NK-92 (cell line): ENCODE data around the gene AMY2B.
"Not testable (repeated sequence)": the region's sequence is repeated elsewhere in the genome, so short reads cannot be mapped to it uniquely, and the experiment has no call there.

Experiments used
- DNase-seq: peaks from one replicate; lab custom pipeline; 2025; ENCODE audit not compliant: unreplicated experiment; lab: John Stamatoyannopoulos, UW

Gene AMY2B

DNA sequence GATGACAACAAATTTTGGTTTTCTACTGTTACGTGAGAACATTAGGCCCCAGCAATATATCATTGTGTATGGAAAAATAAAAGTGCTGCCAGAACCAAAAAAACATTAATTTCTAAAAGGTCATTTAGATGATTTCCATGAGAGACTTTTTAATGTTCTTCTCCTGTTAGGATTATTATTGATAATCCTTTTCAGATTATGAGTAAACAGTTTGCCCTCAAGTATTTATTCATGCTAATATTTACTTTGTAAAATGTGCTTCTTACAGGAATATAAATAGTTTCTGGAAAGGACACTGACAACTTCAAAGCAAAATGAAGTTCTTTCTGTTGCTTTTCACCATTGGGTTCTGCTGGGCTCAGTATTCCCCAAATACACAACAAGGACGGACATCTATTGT is at the start of gene AMY2B:
TSS of gene AMY2B (plus strand) at position 301 of the 400 bp plus-strand sequence. CDS start at position 315, 14 bp downstream.
- DNase-seq, result not testable (repeated sequence)

DNA sequence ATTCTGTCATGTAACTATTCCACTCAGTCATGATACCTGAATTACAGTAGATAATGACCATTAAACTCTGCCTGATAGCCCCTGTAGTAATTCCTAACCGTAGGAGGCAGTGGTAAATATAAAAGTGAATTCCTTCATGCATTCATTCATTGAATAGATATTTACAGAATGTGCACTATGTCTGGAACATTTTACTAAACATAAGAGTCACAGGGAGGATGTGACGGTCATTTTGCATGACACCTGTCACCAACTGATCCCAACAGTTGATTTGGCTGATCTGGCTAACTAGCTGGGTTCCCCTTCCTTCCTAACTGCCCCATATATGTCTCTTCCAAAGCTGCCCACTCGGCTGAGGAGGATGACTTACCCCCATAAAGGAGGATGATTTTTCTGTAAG is 48.0 kb upstream of the AMY2B start:
- DNase-seq, result no peak

DNA sequence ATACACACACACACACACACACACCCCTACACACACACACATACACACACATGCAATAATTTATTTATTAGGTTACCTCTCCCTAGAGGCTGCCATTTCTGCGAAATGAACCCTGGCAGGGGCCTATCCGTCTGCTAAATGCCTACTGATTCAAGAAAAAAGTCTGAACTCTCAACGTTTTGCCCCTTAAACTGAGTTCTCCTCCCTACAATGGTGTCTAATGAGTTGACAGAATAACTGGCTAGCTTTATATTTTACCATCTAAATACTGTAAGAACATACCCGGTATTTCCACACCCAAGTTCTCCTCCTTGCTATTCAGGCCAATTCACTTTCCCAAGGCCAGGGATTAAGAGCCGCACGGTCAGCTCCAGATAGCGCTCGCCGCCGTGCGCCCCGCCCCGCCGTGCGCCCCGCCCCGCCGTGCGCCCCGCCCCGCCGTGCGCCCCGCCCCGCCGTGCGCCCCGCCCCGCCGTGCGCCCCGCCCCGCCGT is 46.2 kb upstream of the AMY2B start:
- no peak for DNase-seq

DNA sequence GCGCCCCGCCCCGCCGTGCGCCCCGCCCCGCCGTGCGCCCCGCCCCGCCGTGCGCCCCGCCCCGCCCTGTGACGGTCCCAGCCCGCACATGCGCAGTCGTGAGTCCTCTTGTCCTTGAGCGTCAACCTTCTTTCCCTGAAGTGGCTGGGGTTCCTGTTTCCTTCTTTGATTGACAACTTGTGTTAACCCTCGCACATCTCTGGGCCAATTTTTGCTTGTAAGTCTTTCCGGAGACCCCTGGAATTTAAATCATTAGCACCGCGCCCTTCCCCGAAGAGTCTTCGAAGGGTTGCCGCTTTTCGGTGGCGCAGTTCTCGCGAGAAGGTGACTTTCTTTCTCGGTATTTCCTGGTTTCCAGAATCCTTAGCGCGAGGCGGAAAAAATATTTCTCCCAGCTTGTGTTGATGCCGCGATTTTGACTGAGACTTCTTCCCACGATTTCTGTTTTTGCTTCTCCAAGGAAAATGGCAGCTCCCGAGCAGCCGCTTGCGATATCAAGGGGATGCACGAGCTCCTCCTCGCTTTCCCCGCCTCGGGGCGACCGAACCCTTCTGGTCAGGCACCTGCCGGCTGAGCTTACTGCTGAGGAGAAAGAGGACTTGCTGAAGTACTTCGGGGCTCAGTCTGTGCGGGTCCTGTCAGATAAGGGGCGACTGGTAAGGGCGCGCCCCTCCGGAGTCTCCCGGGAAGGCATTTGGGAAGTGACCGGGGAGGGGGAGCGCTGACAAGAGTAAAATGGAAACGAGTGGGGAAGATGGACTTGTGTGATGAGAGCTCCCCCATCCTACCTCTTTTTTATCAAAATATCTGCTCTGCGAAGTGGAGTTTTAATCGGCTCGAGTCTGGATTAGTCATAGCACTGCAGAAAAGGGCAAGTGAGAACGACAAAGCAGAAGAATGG is 45.5 kb upstream of the AMY2B start, which contains the start of gene RNPC3:
TSS of gene RNPC3 (plus strand) at position 93 of the 901 bp plus-strand sequence. CDS start at position 465, 372 bp downstream.
- peak; percentile 27 for DNase-seq

DNA sequence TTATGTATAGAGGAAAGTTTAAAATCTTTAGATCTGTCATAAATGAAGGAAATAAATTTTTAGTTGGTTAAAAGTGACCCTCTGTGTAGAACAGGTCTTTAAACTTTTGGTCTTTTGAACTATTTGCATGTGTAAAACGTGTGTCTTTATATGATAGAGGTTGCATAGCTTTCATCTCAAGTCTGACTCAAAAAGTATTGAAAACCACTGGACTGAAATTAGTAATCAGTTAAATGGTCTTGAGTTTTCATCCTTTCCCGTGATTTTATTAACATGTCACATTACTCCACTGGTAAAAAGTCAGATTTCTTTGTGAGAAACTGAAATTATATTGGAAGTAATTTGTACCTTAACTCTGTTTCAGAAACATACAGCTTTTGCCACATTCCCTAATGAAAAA is 44.1 kb upstream of the AMY2B start:
- DNase-seq, result no peak

DNA sequence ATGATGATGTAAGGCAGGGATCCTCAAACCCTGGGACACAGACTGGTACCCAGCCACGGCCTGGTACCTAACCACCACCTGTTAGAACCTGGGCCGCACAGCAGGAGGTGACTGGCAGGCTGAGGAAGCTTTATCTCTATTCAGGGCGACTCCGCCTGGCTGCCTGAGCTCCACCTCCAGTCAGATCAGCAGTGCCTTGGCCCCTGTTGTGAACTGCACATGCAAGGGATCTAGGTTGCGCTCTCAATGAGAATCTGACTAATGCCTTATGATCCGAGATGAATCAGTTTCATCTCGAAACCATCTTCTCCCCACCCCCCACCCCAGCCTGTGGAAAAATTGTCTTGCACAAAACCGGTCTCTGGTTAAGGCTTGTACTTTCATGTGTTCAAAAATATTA is 41.6 kb upstream of the AMY2B start:
- DNase-seq, result no peak

DNA sequence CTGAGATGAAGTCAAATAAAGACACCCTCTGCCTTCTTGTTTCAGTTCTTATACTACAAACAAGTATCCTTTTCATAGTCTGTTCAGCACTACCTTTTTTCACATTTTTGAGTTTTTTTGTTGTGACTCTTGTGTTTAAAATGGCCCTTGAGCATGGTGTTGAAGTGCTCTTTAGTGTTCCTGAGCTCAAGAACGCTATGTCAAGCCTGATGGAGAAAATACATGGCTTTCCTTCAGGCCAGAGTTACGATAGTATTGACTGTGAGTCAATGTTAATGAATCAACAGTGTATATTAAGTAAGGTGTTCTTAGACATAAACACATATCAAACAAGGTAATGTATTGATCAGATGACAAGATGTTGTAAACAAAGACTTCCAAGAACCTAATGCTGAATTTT is 33.2 kb upstream of the AMY2B start:
- no peak for DNase-seq

DNA sequence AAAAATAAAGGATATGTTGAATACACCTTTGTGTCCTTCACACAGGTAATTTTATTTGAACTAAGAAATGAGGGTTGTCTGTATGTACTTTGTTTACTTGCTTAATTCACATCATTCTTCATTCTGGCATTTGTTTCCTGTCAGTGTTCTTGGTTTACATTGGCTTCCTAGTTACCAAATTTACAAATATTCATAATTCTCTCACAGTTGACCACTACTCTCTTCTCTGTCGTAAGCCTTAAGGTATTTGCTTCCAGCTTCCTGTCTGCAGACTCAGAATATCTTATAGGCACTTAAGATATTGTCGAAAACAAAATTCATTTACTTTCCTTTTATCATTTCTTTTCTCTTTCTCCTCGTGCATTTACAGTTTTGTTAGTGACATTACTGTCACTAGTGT is 30.0 kb upstream of the AMY2B start:
- DNase-seq, result no peak

DNA sequence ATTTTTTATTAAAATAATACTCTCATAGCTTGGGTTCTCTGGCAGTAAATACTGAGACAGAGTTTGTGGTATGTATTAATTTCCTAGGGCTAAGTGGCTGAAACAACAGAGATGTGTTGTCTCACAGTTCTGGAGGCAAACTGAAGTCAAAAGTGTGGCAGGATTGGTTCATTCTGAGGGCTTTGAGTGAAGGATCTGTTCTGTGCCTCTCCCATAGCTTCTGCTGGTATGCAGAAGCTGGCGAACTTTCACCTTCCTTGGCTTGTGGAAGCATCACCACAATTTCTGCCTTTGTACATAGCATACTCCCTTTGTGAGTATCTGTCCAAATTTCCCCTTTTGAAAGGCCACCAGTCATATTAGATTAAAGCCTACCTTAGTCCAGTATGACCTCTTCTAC is 24.9 kb upstream of the AMY2B start:
- DNase-seq, result no peak

DNA sequence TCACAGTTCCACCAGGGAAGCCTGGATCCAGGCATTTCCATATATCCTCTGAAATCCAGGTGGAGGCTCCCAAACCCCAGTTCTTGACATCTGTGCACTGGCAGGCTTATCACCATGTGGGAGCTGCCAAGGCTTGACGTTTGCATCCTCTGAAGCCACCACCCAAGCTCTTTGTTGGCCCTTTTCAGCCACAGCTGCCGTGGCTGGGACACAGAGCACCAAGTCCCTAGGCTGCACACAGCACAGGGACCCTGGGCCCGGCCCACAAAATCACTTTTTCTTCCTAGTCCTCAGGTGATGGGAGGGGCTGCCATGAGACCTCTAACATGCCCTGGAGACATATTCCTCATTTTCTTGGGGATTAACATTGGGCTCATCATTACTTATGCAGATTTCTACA is 23.5 kb upstream of the AMY2B start:
- no peak for DNase-seq

DNA sequence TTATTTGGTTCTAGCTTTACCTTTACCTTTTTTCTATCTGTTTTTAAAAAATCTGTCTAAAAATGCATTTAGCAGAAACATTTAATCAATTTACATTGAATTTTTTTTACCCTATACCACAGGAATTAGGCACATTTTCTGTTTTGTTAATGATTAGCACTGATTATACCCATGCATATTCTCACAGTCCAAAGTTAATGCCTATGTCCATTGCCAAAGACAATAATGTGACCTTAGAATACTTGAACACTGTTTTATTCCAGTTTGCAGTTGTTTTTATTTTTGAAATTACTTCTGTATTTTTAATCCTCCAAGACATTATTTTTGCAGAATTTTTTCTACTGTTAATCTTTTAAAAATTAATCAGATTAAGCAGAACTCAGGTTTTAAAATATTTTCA is 11.0 kb upstream of the AMY2B start:
- DNase-seq, result no peak

DNA sequence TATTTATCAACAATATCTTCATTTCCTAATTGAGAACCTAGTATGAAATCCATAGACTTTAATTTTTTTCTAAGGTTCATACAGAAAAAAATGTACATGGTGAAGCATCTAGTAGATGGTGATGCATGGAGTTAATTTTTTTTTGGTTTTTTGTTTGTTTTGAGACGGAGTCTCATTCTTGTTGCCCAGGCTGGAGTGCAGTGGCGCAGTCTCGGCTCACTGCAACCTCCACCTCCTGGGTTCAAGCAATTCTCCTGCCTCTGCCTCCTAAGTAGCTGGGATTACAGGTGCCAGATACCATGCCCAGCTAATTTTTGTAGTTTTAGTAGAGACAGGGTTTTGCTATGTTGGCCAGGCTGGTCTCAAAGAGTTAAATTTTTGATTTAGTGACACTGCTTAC is 10.3 kb upstream of the AMY2B start:
- DNase-seq, result not testable (repeated sequence)

DNA sequence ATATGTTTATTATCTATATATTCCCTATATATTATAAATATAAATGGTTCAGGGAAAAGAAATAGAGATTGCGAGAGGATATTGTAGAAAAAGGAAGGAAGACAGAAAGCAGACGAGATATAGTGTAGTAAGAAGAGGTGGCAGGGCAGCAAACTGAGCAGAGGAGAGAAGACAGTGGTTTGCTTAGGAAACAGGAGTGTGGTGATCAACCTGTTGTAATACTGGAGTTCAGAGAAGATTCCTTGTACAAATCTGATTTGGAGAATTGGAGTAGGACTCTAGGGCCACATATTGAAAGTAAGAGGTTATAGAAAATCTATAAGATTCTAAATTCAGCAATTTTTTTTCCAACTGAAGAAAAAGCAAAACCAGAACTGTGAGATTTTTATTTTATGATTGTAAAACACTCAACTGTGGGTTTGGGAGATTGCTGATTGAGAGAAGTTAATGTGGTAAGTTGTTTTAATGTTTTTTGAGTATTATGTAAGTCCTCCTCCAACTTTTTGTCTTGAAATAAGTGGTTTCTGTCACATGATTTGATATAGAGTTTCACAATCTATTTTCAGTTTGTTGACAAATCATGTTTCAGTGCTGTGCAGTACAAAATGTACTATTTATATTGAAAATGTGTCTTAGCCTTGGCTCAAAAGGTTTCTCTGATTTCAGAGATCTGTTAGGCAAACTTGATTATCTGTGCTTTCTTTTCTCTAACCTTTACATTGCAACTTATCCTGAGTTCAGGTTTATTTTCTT is 9.6 kb upstream of the AMY2B start:
- no peak for DNase-seq

DNA sequence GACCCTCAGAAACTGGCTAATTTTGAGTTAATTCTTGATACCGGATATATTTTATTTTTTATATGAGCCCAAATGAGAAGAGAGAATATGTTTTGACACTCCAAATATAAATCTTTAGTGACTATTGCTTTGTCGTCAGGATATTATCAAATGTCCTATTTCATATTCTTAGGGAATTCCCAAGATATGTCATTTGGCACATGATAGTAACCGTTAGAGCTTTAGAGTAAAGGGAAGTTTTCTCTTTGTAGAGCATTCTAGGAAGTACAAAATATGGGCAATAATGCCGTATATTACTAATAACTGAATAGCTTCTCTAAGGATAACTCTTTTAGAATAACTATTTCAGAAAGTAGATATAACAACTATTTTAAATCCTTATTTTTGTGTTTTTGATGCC is 8.3 kb upstream of the AMY2B start:
- no peak for DNase-seq

DNA sequence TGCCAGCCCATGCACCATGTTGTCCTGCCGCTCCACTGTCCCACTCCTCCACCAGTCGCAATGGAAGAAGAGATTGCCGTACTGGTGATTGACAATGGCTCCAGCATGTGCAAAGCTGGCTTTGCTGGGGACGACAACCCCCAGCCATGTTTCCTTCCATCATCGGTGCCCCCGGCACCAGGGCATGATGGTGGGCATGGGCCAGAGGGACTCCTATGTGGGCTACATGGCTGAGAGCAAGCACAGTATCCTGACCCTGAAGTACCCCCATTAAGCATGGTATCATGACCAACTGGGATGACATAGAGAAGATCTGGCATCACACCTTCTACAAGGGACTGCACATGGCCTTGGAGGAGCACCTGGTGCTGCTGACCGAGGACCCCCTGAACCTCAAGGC is 1.9 kb upstream of the AMY2B start:
- DNase-seq, result no peak

DNA sequence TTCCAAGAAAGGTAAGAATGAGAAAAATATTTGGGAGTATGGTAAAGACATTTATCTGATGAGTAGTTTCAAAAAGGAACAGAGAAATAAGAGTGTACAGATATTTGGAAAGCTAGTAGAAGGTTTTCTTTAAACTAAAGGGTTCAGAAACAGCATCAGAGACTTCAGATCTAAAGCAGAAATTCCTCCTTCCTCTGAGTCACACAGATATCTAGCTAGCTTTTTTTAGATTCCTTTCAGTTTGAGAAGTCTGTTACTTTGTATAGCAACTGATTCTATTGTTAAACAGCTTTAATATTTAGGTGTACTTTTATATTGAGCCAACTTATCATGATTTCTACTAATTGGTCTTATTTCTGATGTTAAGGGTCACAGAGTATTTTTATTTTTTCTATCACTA is 4.7 kb downstream of the AMY2B start:
- no peak for DNase-seq

DNA sequence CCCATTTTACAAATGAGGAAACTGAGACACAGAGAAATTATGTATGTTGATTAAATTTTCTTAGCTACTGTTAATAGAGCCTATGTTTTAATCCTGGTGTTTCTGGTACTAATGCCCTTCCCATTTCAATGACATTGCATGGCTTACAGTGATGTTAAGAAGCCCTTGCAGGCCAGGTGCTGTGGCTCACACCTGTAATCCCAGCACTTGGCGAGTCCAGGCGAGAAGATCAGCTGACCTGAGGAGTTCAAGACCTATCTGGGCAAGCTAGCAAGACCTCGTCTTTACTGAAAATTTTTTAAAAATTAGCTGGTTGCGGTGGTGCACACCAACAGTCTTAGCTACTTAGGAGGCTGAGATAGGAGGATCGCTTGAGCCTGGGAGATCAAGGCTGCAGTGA is 5.4 kb downstream of the AMY2B start:
- not testable (repeated sequence) for DNase-seq

DNA sequence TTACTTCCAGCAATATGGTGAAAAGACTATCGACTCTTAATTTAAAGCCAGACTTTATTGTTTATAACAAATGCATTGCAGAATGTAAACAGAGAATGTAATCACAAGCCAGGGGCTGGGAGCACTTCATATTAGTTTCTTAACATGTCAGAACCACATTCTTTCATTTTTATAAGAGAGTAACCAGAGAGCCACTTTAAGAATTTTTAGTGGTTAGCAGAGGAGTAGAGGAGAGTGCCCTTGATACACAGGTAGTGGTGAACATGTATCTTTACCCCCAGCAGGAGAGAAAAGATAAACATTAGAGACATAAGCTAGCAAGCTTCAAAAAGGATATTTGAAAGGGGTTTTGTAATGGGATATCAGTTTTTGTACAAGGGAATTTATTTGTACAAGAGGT is 11.1 kb downstream of the AMY2B start:
- DNase-seq, result no peak

DNA sequence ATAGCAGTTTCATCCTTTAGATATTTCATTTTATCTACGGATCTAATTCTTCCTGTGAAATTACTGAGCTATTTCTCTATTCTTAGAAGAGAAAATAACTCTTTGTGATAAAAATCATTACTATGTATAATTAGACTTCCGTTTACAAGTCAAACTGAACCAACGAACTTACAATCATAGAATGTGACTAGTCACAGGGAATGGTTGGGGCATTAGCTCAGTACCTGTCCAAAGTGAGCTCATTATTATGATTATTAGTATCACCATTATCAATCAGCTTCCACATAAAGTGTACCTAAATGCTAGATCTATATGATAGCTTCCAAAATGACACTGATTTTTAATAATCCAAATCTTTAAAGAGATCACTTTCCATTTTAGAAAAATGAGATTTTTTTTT is 12.5 kb downstream of the AMY2B start:
- DNase-seq, result no peak

DNA sequence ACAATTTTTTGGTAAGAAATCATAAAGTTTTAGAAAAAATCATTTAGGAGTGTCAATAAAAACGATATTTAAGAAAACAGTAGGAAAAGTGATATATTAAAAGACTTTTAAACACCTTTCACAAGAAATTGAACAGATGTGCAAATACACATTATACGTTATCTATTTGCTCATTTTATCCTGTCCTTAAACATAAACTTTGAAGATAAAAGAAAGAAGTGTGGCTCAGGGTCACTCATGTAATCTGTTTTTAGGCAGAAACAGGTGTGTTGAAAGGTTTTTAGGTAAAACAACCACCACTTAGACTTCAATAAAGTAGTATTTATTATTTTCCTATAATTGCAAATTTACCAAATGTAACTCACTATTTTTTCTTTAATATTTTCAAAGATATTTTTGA is 13.1 kb downstream of the AMY2B start:
- DNase-seq, result no peak

DNA sequence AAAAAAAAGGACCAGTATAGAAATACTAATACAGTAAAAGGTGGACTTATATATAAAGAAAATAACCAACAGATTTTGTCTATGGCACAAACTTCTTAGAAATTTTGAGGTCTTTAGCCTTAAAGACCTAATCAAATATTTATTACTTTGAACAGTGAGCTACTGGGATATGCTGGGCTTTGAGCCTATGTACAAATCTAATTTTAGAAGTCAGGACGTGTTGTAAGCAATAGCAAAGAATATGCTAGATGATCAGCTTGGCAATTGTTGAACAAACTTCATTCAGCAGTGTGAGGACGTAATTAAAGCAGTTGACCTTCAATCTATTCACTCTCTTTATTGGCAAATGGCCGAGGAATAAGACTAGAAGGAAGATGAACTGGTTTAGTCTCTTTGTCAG is 31.4 kb downstream of the AMY2B start:
- DNase-seq, result not testable (repeated sequence)

DNA sequence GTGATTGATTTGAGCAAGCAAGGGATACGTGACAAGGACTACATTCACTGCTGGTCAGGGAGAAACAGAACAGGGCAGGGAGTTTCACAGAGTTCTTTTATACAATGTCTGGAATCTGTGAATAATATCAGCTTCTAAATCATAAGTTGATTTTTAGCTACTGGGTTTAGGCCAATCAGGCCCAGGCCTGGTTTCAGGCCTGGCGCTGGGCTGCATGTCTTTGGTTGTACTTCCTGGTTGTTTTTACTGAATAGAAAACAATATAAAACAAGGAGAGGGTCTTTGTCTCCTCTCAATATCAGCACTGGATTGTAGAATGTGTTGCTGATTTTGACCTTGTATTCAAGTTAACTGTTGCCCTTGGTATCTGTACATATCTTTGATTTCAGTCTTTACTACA is 45.0 kb downstream of the AMY2B start:
- no peak for DNase-seq
